HG02623 (cell line): ENCODE results near the gene FES.
A peak's percentile ranks its signal among the peaks of the same experiment; 100 is the strongest.
"Not testable (repeated sequence)": the region's sequence is repeated elsewhere in the genome, so short reads cannot be mapped to it uniquely, and the experiment has no call there.

Experiments
- ATAC-seq: cut with Tn5 transposase; IDR thresholded peaks from one replicate; pipeline ENCODE4 v1.9.1; 2021; ENCODE audit warnings: moderate library complexity; ENCODE audit not compliant: unreplicated experiment

Gene FES

DNA sequence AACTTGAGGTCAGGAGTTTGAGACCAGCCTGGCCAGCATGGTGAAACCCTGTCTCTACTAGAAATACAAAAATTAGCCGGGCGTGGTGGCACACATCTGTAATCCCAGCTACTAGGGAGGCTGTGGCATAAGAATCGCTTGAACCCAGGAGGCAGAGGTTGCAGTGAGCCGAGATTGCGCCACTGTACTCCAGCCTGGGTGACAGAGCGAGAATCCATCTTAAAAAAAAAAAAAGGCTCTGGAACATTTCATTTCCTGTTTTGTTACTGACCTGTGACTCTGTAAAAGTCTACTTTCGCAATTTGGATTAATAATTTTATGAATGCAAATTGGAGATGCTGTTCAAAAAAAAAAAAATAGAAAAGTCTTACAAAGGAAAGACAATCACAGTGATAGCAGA lies 43.8 kb downstream of the FES start:
- ATAC-seq = not testable (repeated sequence)

DNA sequence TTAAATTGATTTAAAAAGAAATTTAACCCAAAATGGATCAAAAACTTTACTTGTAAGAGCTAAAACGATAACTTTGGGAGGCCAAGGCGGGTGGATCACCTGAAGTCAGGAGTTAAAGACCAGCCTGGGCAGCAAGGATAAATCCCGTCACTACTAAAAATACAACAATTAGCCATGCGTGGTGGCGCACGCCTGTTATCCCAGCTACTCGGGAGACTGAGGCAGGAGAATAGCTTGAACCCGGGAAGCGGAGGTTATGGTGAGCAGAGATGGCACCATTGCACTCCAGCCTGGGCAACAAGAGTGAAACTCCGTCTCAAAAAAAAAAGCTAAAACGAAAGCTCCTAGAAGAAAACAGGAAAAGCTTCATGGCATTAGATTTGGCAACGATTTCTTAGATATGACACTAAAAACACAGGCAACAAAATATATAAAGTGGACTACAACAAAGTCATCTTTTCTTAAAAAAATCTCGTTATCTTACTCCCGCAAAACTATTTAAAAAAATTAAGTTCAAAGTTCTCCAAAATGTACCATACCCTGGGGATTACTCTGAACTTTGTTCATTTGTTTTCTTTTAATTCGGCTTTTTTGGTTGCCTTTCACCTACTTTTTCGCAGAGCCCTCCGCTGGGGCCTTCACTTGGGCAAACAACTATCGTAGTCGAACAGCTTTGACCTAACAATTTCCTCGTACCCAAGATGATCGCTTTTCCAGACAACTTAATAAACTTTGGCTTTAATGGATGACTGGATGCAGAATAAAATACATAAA lies 45.1 kb downstream of the FES start:
- ATAC-seq = no peak

DNA sequence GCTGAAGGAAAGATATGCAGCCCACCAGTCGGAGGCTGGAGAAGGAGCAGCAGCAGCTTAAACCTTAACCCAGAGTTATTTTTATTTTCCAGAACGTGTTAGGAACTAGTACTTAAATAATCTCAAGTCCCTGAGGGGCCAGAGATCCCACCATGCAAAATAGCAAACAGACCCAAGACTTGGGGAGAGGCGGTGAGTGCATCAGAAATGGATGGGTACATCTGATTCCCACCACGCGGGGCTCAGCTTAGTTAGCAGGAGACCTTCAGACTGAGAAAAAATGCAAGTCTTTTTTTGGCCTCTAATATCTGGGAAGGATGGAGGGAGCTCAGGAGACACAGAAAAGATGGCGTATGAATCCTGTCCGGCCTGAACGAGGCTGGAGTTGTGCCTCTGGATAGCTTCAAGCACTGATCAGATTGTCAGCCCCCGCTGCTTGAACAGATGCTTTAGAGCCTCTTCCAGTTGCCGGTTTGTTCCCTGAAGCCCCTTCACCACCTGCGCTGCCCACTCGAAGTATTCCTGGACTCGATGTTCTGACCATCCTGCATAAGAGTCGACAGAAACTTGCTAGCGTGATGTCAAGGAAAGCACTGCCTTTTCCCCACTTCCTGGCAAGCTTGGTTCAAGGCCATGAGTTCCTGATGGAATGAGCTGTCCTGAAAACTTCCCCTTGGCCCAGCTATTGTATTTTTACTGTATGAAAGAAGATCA lies 46.7 kb downstream of the FES start:
- no peak for ATAC-seq

DNA sequence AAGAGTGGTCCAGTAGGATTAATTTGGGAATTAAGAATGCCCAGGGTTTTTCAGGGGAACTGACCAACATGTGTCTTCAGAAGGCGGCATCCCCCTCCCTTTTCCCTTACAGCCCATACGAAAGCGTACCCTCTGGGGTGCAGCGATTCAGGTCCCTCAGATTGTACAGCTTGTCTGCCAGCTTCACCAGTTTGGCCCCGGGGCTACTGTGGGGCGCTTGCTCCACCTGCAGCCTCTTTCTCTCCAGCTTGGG lies 47.2 kb downstream of the FES start:
- ATAC-seq = no peak

DNA sequence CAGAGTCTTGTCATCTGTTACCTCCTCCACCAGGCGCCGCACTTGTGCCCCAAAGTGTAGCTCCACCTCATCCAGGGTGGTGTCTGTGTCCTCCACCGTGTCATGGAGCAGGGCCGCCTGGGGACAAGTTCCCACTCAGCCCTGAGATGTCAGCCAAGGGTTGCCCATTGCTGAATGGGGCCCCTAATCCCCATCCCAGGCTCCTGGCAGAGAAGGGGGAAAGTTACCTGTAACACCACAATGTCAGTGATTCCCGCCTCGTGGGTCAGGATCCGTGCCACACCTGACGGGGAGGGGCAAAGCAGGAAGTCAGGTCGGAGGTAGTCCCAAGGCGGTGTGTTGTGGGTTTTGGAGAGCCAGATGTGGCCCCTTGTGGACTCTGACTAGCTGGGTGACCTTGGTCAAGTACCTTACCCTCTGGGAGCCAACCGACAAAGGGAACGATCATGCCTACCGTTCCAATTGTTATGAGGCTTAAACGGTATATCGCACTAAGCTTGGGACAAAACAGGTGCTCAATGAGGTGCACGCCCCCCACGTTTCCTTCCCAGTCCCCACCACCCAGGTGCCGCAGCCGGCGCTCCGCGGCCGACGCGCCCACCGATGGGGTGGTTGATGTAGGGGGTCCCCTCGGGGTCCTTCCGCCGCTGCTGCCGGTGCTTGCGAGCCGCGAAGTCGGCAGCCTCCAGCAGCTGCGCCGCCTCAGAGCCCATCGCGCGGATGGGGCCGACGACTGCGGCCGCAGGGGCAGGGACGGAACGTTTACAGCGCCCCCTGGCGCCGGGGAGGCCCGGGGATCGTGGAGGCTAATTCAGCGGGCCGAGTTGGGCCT lies 47.7 kb downstream of the FES start, which contains the start of gene HDDC3:
Gene HDDC3, minus strand, starts transcription at position 722 of the 832 bp plus-strand sequence. Its CDS starts 9 bp downstream, at position 713.
- ATAC-seq = peak; percentile 37

DNA sequence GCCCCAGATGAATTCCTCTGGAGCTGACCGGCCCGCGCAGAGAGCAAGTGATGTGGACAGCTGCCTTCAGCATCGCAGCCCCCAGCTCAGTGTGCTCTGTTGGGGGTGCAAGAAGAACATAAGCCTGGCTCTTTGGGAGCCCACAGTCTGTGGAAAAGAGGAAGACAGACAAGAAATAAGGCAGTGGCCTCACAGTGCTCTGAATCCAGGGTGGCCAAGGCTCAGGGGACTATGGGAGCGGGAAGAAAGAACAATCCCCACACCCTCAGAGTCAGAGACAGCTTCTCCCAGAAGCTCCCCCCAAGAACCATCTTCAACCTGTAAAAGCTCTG lies 48.3 kb downstream of the FES start:
- ATAC-seq = no peak

DNA sequence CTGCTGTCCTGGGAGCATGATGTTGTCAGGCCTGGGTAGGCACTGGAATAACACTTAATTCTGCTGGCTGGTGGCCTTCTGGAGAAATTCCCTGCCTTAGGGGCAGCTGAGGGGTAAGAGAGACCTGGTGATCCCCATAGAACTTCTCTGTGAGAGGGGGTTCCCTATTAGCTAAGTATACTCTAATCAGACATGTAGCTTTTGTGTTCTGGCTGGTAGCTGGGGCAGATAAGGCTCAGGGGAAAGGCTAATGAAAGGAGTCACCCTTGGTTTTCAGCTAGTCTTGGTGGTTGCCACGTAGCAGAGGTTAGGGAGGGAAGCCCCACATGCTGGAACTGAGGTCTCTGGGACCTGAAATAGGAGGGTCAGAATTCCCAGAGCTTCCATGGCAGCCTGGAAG lies 49.0 kb downstream of the FES start:
- ATAC-seq = no peak

DNA sequence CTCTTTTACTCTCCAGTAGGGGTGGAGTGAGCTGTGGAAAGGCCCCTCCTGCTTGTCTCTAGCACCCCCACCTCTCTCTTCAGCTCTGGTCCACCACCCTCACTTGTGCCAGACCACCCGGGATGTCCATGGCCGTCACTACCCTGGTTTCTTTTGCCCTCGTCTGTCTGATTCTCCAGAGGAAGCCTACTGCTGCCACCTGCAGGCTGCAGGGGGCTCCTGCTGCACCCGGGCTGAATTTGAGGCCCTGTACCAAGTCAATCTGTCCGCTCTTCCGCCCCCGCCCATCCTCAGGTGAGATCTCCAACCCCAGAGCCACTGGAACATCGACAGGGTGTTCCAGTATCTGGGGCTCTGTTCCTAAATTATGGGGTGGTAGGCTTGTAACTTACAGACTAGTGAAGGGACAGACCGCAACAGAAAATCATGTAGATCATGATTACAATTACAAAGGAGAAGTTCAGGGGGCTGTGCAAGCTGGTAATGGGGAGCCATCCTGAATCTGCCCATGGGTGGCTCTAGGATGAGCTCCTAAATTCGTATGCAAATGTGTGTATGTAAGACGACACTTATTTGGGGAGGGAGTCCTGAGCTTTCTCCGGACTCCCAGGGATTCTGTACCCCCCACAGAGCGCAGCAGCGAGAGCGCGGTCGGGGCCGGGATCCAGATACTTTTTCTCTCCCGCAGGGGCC lies 50.1 kb downstream of the FES start:
- no peak for ATAC-seq

DNA sequence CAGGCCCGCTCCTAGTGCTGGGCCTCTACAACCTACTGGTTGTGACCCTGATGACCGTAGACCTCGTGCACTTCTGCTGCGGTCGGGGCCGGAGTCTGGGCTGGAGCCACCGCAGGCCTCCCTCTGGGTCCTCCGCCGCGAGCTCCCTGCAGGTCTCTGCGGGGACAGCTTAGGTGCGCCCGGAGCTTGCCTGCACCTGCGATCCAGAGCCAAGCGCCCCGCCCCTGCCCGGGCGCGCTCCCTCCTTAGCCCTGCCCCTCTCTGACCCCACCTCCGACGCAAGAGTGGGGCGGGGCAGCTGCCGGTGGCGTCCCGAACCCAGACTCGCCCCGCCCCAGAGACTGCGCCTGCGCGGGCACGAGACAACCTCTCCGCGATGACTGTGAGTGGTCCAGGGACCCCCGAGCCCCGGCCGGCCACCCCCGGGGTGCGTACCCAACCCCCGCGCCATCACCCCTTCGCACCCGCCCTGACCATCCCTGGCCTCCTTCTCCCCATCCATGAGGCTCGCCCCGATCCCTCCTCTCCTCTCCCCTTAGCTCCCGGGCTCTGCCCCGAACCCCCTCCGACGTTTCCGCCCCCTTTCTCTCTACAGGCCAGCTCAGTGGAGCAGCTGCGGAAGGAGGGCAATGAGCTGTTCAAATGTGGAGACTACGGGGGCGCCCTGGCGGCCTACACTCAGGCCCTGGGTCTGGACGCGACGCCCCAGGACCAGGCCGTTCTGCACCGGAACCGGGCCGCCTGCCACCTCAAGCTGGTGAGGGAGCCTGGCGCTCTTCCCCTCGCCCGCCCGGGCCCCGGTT lies 50.8 kb downstream of the FES start, which contains the start of gene UNC45A:
Gene UNC45A, plus strand, starts transcription at position 337 of the 803 bp plus-strand sequence. Its CDS starts 40 bp downstream, at position 377.
- peak; percentile 57 for ATAC-seq

DNA sequence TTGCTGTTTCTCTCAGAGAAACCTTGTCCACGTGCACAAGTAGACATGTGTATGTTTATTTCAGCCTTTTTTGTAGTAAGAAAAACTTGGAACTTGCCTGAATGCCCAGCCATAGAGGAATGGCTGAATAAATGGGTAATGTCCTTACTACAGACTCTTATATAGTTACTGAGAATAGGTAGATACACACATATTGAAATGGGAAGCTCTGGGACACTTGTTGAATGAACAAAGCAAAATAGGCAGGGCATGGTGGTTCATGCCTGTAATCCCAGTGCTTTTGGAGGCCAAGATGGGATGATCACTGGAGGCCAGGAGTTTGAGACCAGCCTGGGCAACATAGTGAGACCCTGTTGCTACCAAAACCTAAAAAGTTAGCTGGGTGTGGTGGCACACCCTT lies 52.5 kb downstream of the FES start:
- no peak for ATAC-seq

DNA sequence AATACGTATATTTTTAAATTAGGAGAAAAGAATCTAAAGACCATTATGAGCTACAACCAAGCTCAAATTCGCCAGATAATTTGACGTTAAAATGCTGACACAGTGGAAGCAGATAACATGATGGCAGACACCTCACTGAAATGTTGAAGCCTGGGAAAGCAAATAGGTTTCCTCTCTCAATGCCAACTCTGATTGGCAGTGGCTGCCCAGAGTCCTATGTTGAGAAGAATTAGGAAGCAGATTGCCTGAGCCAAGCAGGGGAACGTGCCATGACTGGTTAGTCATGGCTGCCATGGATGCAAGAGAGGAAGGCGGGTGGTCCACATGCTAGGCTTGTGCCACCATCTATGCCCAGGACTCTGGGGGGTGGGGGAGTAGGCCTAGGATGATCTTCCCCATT lies 54.0 kb downstream of the FES start:
- ATAC-seq = no peak

DNA sequence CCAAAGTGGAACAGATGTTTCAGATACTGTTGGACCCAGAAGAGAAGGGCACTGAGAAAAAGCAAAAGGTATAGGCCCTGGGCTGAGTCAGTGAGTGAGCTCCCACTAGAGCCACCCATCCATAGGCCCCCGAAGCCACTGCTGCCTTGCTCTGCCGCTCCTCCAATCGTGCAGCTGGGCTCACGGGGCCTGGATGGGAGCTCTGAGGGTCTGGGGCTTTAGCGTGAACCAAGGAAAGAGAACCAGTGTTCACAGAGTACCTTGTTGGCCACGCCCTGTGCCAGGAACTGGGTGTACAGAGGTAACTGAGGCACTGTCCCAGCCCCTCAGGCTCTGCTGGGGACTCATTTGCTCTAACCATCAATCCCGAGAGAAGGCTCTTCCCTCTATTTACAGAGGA lies 55.5 kb downstream of the FES start:
- no peak for ATAC-seq

DNA sequence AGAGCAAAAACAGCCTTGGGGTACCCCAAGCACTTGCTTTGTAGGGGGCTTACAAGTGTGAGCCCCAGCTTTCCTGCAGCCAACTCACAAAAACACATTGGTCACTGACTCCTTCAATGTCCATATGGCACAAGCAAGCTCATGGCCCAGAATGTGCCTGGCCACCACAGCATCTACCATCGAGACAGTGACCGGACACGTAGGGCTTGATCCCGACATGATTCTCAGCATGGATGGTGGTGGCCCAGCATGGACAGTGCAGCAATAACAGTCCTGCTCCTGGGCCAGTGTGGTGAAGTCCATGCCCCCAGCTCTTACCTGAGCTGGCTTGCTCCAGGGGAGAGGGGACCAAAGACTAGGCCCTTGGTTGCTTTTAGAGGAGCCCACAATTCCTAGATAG lies 56.7 kb downstream of the FES start:
- no peak for ATAC-seq

DNA sequence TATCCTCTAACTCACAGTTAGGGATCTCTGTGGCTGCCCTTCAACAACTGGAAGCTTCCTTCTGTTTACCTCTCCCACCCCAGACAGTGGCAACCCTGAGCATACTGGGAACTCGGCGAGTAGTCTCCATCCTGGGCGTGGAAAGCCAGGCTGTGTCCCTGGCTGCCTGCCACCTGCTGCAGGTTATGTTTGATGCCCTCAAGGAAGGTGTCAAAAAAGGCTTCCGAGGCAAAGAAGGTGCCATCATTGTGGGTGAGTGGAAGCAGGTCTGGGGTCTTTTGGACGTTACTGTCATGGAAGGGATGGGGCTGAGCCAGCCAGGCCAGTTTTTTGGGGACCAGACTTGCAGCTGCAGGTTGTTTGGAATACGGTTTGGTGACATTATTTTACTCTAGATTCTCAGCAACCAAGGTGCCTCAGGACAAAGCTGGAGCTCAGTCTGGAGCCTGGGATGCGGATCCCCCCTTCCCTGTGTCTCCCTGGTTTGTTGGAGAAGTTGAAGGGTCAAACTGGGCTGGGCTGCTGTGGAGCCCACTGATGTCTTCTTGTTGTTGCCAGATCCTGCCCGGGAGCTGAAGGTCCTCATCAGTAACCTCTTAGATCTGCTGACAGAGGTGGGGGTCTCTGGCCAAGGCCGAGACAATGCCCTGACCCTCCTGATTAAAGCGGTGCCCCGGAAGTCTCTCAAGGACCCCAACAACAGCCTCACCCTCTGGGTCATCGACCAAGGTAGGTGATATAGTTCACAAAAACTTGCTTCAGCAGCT lies 58.2 kb downstream of the FES start:
- no peak for ATAC-seq

DNA sequence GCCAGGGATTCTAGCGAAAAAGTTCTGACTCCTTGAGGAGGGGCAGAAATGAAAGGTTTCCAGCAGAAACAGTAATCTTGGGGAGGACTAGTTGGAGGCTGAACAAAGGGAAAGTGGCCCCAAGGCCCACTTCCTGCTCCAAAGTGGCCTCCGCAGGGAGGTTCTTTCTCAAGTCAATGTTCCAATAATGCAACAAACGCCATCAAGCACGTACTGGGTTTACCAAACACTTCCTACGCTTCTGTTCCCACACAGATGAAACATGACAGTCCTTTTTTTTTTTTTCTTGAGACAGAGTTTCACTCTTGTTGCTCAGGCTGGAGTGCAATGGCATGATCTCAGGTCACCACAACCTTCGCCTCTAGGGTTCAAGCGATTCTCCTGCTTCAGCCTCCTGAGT lies 60.8 kb downstream of the FES start:
- no peak for ATAC-seq
